Neutrophil (primary cell): Measurements from ENCODE around the gene LYPLAL1.
A peak's percentile ranks its signal among the peaks of the same experiment; 100 is the strongest.

ENCODE experiments used
- H3K27ac ChIP-seq: fragments of 200-600 bp; sonication (generic); 2 replicates; pipeline ENCODE4 v1.5.1; 2016; ENCODE audit warnings: mild to moderate bottlenecking, moderate library complexity
- H3K27me3 ChIP-seq: fragments of 200-600 bp; sonication (generic); 2 replicates; pipeline ENCODE4 v1.6.0; 2016; ENCODE audit warnings: mild to moderate bottlenecking
- H3K36me3 ChIP-seq: fragments of 200-600 bp; sonication (generic); 2 replicates; pipeline ENCODE4 v1.5.1; 2017
- H3K4me1 ChIP-seq, 2 experiments: fragments of 200-600 bp in 1 of 2; sonication (generic) in 1 of 2; 1 replicate in 1 of 2; 2 replicates in 1 of 2; pipeline versions ENCODE4 v1.5.1 to v1.6.1; 2013 to 2016; ENCODE audit warnings: low read depth in 1 of 2, low read length in 1 of 2, mild to moderate bottlenecking in 1 of 2, moderate library complexity in 1 of 2; ENCODE audit not compliant: control insufficient read depth in 1 of 2, insufficient read depth in 1 of 2
- H3K4me3 ChIP-seq, 2 experiments: fragments of 200-600 bp in 1 of 2; sonication (generic) in 1 of 2; 1 replicate in 1 of 2; 2 replicates in 1 of 2; pipeline ENCODE4 v1.5.1; 2013 to 2016; ENCODE audit warnings: low read depth in 1 of 2, low read length in 1 of 2, mild to moderate bottlenecking in 1 of 2, moderate library complexity in 1 of 2
- H3K9me3 ChIP-seq: fragments of 200-600 bp; sonication (generic); 2 replicates; pipeline ENCODE4 v1.5.1; 2016
- CTCF ChIP-seq: fragments of 200-600 bp; sonication (generic); IDR thresholded peaks from 2 replicates; pipeline ENCODE4 v1.5.1; 2016; ENCODE audit warnings: antibody characterized with exemption

LYPLAL1 gene

GRCh38 chr1:219173758-219174459 is at the start of gene LYPLAL1:
LYPLAL1 (plus strand) TSS chr1:219173878; CDS start chr1:219173891, 13 bp downstream.
- H3K27ac ChIP-seq, result peak within 1 kb of the TSS; percentile 82
- peak within 1 kb of the TSS; percentile 75 to 89 for H3K4me3 ChIP-seq
- no peaks in the 10 kb centered on the region for H3K27me3 ChIP-seq
- H3K9me3 ChIP-seq, result no peaks in the 10 kb centered on the region
- peaks cover 15 to 24% of the 10 kb centered on the region in 2 experiments for H3K4me1 ChIP-seq
- H3K36me3 ChIP-seq, result no peaks in the 10 kb centered on the region
- no peak for TF ChIP-seq CTCF

GRCh38 chr1:219124163-219124562 is 49.5 kb upstream of the LYPLAL1 start:
- no peak for TF ChIP-seq CTCF
- no peak overlapping the region for H3K27ac ChIP-seq

DNA sequence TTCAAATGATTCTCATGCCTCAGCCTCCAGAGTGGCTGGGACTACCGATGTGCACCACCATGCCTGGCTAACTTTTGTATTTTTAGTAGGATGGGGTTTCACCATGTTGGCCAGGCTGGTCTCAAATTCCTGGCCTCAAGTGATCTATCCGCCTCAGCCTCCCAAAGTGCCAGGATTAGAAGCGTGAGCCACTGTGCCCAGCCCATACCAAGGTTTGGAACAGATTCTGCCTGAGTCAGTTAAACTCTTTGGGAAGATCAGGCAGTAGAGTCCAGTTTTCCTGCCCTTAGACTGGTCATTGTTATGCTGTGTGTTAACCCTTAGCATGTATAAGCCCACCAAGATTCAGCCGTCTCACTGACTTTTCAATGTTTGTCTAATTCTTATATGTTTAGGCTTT is 48.3 kb upstream of the LYPLAL1 start:
- H3K27ac ChIP-seq, result no peak overlapping the region

More at GRCh38 chr1:219124163-219124562, 49.5 kb upstream of the LYPLAL1 start:
- peaks cover 12 to 23% of the 10 kb centered on the region in 2 experiments for H3K4me1 ChIP-seq
- no peak overlapping the region for H3K4me3 ChIP-seq
- no peaks in the 10 kb centered on the region for H3K36me3 ChIP-seq
- no peaks in the 10 kb centered on the region for H3K9me3 ChIP-seq
- no peaks in the 10 kb centered on the region for H3K27me3 ChIP-seq

DNA sequence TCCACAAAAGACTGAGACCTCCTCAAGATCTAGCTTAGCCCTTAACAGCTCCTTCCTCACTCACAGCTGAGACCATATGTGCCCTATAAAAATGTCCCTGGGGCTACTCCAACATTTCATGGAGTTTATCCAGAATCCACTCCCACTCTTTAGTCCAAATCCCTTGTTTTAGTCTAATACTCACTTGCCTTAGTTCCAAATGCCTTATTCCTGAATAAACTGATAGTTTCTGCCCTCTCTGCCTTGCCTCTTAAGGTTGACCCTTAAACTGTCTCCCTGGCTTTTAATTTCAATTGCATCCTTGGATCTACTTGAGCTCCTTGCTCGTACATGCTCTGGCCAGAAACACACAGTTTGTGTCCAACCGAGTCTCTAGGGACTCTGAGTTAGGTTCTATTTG is 47.3 kb upstream of the LYPLAL1 start:
- H3K27me3 ChIP-seq, result no peaks in the 10 kb centered on the region
- no peaks in the 10 kb centered on the region for H3K36me3 ChIP-seq
- H3K9me3 ChIP-seq, result no peaks in the 10 kb centered on the region
- no peak overlapping the region for H3K4me3 ChIP-seq
- H3K4me1 ChIP-seq, result peaks cover 0 to 1% of the 10 kb centered on the region in 2 experiments
- no peak overlapping the region for H3K27ac ChIP-seq
- no peak for TF ChIP-seq CTCF

More for the DNA sequence above, 48.3 kb upstream of the LYPLAL1 start:
- no peaks in the 10 kb centered on the region for H3K36me3 ChIP-seq
- TF ChIP-seq CTCF, result no peak
- H3K4me3 ChIP-seq, result no peak overlapping the region
- H3K27me3 ChIP-seq, result no peaks in the 10 kb centered on the region
- H3K4me1 ChIP-seq, result peaks cover 8 to 12% of the 10 kb centered on the region in 2 experiments
- H3K9me3 ChIP-seq, result no peaks in the 10 kb centered on the region

GRCh38 chr1:219128957-219129356 is 44.7 kb upstream of the LYPLAL1 start:
- no peak overlapping the region for H3K27ac ChIP-seq
- H3K27me3 ChIP-seq, result no peaks in the 10 kb centered on the region
- no peak overlapping the region for H3K4me3 ChIP-seq
- H3K36me3 ChIP-seq, result no peaks in the 10 kb centered on the region
- TF ChIP-seq CTCF, result no peak
- H3K4me1 ChIP-seq, result no peaks in the 10 kb centered on the region
- H3K9me3 ChIP-seq, result no peaks in the 10 kb centered on the region
